H9 (cell line): ENCODE measurements around the gene NTRK3. TPM values are rescaled to one million over a fixed set of nuclear protein-coding genes. Genes with fewer than 3 reads are reported as not detected.

Experiments
- DNase-seq: peaks from one replicate; pipeline ENCODE4 v3.0.0-alpha.2; 2017
- H2AFZ ChIP-seq: one replicate; pipeline ENCODE4 v1.6.1; 2013; ENCODE audit warnings: mild to moderate bottlenecking, low read length, control low read depth, moderate library complexity
- H2AK5ac ChIP-seq: 2 replicates; pipeline ENCODE4 v1.6.1; 2013; ENCODE audit warnings: low read length, control low read depth, mixed read lengths; ENCODE audit not compliant: insufficient read length
- H2BK120ac ChIP-seq: one replicate; pipeline ENCODE4 v1.6.1; 2013; ENCODE audit warnings: low read depth, mild to moderate bottlenecking, low read length, control low read depth, inconsistent platforms; ENCODE audit not compliant: poor library complexity, severe bottlenecking
- H2BK12ac ChIP-seq: 2 replicates; pipeline ENCODE4 v1.6.1; 2013; ENCODE audit warnings: low read length, control low read depth, mixed read lengths, low read depth; ENCODE audit not compliant: insufficient read length
- H2BK15ac ChIP-seq: 2 replicates; pipeline ENCODE4 v1.6.1; 2013; ENCODE audit warnings: low read depth, low read length, control low read depth
- H2BK20ac ChIP-seq: one replicate; pipeline ENCODE4 v1.6.1; 2013; ENCODE audit warnings: low read depth, mild to moderate bottlenecking, low read length, control low read depth, inconsistent platforms; ENCODE audit not compliant: poor library complexity, severe bottlenecking
- H2BK5ac ChIP-seq: 2 replicates; pipeline ENCODE4 v1.6.1; 2013; ENCODE audit warnings: low read length, control low read depth, mixed read lengths; ENCODE audit not compliant: insufficient read length
- H3K14ac ChIP-seq: 2 replicates; pipeline ENCODE4 v1.6.1; 2013; ENCODE audit warnings: low read length, control low read depth; ENCODE audit not compliant: insufficient read depth
- H3K18ac ChIP-seq: 2 replicates; pipeline ENCODE4 v1.6.1; 2013; ENCODE audit warnings: low read depth, mild to moderate bottlenecking, mixed read lengths, low read length, control low read depth; ENCODE audit not compliant: insufficient read length
- H3K23ac ChIP-seq: 2 replicates; pipeline ENCODE4 v1.6.1; 2013; ENCODE audit warnings: low read length, control low read depth, mixed read lengths, low read depth; ENCODE audit not compliant: insufficient read length
- H3K23me2 ChIP-seq: 2 replicates; pipeline ENCODE4 v1.6.1; 2013; ENCODE audit warnings: low read depth, mild to moderate bottlenecking, mixed read lengths, low read length, control low read depth; ENCODE audit not compliant: insufficient read length, poor library complexity, severe bottlenecking
- H3K27ac ChIP-seq: 2 replicates; pipeline ENCODE4 v1.5.1; 2013; ENCODE audit warnings: low read length, control low read depth, mixed read lengths, low read depth; ENCODE audit not compliant: insufficient read length
- H3K27me3 ChIP-seq: 2 replicates; pipeline ENCODE4 v1.6.1; 2013; ENCODE audit warnings: low read length, control low read depth, inconsistent platforms; ENCODE audit not compliant: insufficient read depth
- H3K4ac ChIP-seq: 2 replicates; pipeline ENCODE4 v1.6.1; 2013; ENCODE audit warnings: low read depth, mild to moderate bottlenecking, control low read depth, inconsistent platforms, low read length, moderate library complexity
- H3K4me1 ChIP-seq: 2 replicates; pipeline ENCODE4 v1.6.1; 2013; ENCODE audit warnings: low read length, control low read depth, inconsistent platforms; ENCODE audit not compliant: insufficient read depth
- H3K4me2 ChIP-seq: 2 replicates; pipeline ENCODE4 v1.6.1; 2013; ENCODE audit warnings: low read length, control low read depth, mixed read lengths; ENCODE audit not compliant: insufficient read length, insufficient read depth
- H3K56ac ChIP-seq: 2 replicates; pipeline ENCODE4 v1.6.1; 2013; ENCODE audit warnings: low read depth, mild to moderate bottlenecking, mixed read lengths, low read length, control low read depth; ENCODE audit not compliant: insufficient read length
- H3K79me1 ChIP-seq: 2 replicates; pipeline ENCODE4 v1.6.1; 2013; ENCODE audit warnings: low read depth, mild to moderate bottlenecking, moderate library complexity, low read length, control low read depth, inconsistent platforms; ENCODE audit not compliant: insufficient read depth, poor library complexity, severe bottlenecking
- H3K79me2 ChIP-seq: 2 replicates; pipeline ENCODE4 v1.6.1; 2013; ENCODE audit warnings: low read length, control low read depth, inconsistent platforms; ENCODE audit not compliant: insufficient read depth
- H3K9ac ChIP-seq: 2 replicates; pipeline ENCODE4 v1.6.1; 2013; ENCODE audit warnings: low read length, control low read depth, mixed read lengths; ENCODE audit not compliant: insufficient read length; ENCODE audit errors: extremely low read depth
- H3K9me3 ChIP-seq: one replicate; pipeline ENCODE4 v1.6.1; 2013; ENCODE audit warnings: low read depth, low read length, inconsistent platforms; ENCODE audit not compliant: control insufficient read depth
- H3T11ph ChIP-seq: one replicate; pipeline ENCODE4 v1.6.1; 2013; ENCODE audit warnings: mild to moderate bottlenecking, low read length, control low read depth, inconsistent platforms
- H4K20me1 ChIP-seq: one replicate; pipeline ENCODE4 v1.6.1; 2013; ENCODE audit not compliant: control insufficient read depth, insufficient read length, insufficient read depth
- H4K5ac ChIP-seq: 2 replicates; pipeline ENCODE4 v1.6.1; 2013; ENCODE audit warnings: low read depth, mild to moderate bottlenecking, mixed read lengths, low read length, control low read depth; ENCODE audit not compliant: insufficient read length
- H4K8ac ChIP-seq: replicated peaks from 2 replicates; pipeline ENCODE4 v1.6.1; 2013; ENCODE audit warnings: low read length, control low read depth, mixed read lengths, low read depth; ENCODE audit not compliant: insufficient read length
- H4K91ac ChIP-seq: 2 replicates; pipeline ENCODE4 v1.6.1; 2013; ENCODE audit warnings: low read depth, mild to moderate bottlenecking, moderate library complexity, mixed read lengths, low read length, control low read depth; ENCODE audit not compliant: insufficient read length
- H3K27ac Mint-ChIP-seq, 3 experiments: 2 replicates in 2 of 3; 3 replicates in 1 of 3; pipeline ENCODE4 v1.8.0; 2020 to 2021; ENCODE audit warnings: mixed read lengths in 3 of 3, mild to moderate bottlenecking in 1 of 3, moderate library complexity in 1 of 3
- H3K27me3 Mint-ChIP-seq: 2 replicates; pipeline ENCODE4 v1.8.0; 2021; ENCODE audit warnings: low read depth, mild to moderate bottlenecking, moderate library complexity, mixed read lengths
- H3K36me3 Mint-ChIP-seq, 3 experiments: 2 replicates in 2 of 3; 3 replicates in 1 of 3; pipeline ENCODE4 v1.8.0; 2020 to 2021; ENCODE audit warnings: low read depth in 3 of 3, mixed read lengths in 3 of 3; ENCODE audit not compliant: insufficient read depth in 1 of 3
- H3K4me1 Mint-ChIP-seq, 2 experiments: 2 replicates each; pipeline ENCODE4 v1.8.0; 2020; ENCODE audit warnings: mixed read lengths in 2 of 2
- H3K4me3 Mint-ChIP-seq, 2 experiments: 2 replicates in 1 of 2; 3 replicates in 1 of 2; pipeline ENCODE4 v1.8.0; 2020 to 2021; ENCODE audit warnings: mild to moderate bottlenecking in 2 of 2, mixed read lengths in 2 of 2, moderate library complexity in 1 of 2
- H3K9me3 Mint-ChIP-seq, 2 experiments: 2 replicates in 1 of 2; 3 replicates in 1 of 2; pipeline ENCODE4 v1.8.0; 2020; ENCODE audit warnings: mild to moderate bottlenecking in 2 of 2, mixed read lengths in 2 of 2, moderate library complexity in 1 of 2
- CTCF ChIP-seq: fragments of 200-600 bp; sonication (generic); conservative IDR thresholded peaks from 3 replicates; pipeline ENCODE4 v1.8.0; 2021; ENCODE audit warnings: antibody characterized with exemption, mild to moderate bottlenecking
- WGBS: extraction: QIAGEN DNeasy Blood & Tissue Kit; methylation state at CpG from one replicate; pipeline ENCODE4 v1.1.7; 2013; ENCODE audit warnings: missing lambda C conversion rate, low lambda C conversion rate, mixed read lengths; ENCODE audit not compliant: insufficient read length; ENCODE audit errors: extremely low coverage; 5-methylcytosine and 5-hydroxymethylcytosine counted together
- total RNA-seq: library from RNA; stranded (reverse); gene quantifications from 2 replicates; pipeline ENCODE4 v1.2.1, GENCODE V29; 2021

Gene NTRK3
- total RNA-seq, 1 experiment from 2014 or later: 2.5 TPM

- Histone ChIP-seq H3K4me2 (no peak overlapping the region), H2BK120ac (no peak overlapping the region), H3K23ac (no peak overlapping the region), H2AFZ (no peak overlapping the region), H3K4me1 (no peaks in the 10 kb centered on the region), H3K18ac (no peak overlapping the region), H3K27ac (no peak overlapping the region), H3K14ac (no peak overlapping the region), H3K27me3 (peaks cover 24% of the 10 kb centered on the region), H3K79me2 (no peaks in the 10 kb centered on the region), H2BK20ac (no peak overlapping the region), H3K79me1 (no peaks in the 10 kb centered on the region), H4K8ac (no peak overlapping the region), H4K20me1 (no peaks in the 10 kb centered on the region), H3K23me2 (peaks cover 16% of the 10 kb centered on the region), H4K5ac (no peak overlapping the region), H3K9me3 (no peaks in the 10 kb centered on the region), H3K4ac (no peak overlapping the region), H3K56ac (no peak overlapping the region), H3T11ph (no peak overlapping the region), H2BK15ac (no peak overlapping the region), H2AK5ac (no peak overlapping the region), H4K91ac (no peak overlapping the region), H3K9ac (no peak overlapping the region), H2BK5ac (no peak overlapping the region), H2BK12ac (no peak overlapping the region)
- Mint-ChIP-seq H3K27me3 (peaks cover 90% of the 10 kb centered on the region), H3K9me3 (no peaks in the 10 kb centered on the region; a peak in 2 of 5 replicates), H3K27ac (no peak overlapping the region), H3K4me3 (no peak overlapping the region), H3K36me3 (peaks cover 0 to 3% (median 0%) of the 10 kb centered on the region in 3 experiments; a peak in 2 of 7 replicates), H3K4me1 (peaks cover 13 to 19% of the 10 kb centered on the region in 2 experiments)
- TF ChIP-seq CTCF: no peak
- no CpG with 5 or more reads among the region's 7 CpGs for WGBS
- DNase-seq: no peak
Measured at GRCh38 chr15:88252441-88252840, 4.1 kb downstream of the NTRK3 start.
